IMR-90 (cell line): Measurements from ENCODE around the gene RAB11FIP4. TPM values are rescaled to one million over a fixed set of nuclear protein-coding genes. Genes with fewer than 3 reads are reported as not detected.

Experiments
- ATAC-seq: fragments of 200-7000 bp; cut with Tn5 transposase; 2 replicates; pipeline ENCODE4 v1.9.1; 2020; ENCODE audit warnings: low read depth, mild to moderate bottlenecking, moderate library complexity
- BruUV-seq: library from RNA; stranded (reverse); fragments of 400-500 nt; replicated peaks from 2 replicates; lab custom pipeline; 2021; lab: Mats Ljungman, UMichigan
- CTCF ChIA-PET: fragments of 300-600 bp; formaldehyde crosslinking; extraction: SDS; loops from one replicate; lab custom pipeline; 2021; ENCODE audit warnings: antibody characterized with exemption; lab: Yijun Ruan, JAX
- POLR2A ChIA-PET: fragments of 300-600 bp; sonication (Branson Sonifier 250); formaldehyde crosslinking; loops from one replicate; lab custom pipeline; 2022; ENCODE audit warnings: antibody characterized with exemption; ENCODE audit not compliant: unreplicated experiment; lab: Charles Lee
- DNase-seq: peaks from one replicate; pipeline ENCODE4 v3.0.0; 2013
- H2AFZ ChIP-seq: replicated peaks from 2 replicates; pipeline ENCODE3; 2013; ENCODE audit warnings: low read length, mild to moderate bottlenecking; ENCODE audit not compliant: poor library complexity
- H2AK5ac ChIP-seq: 2 replicates; pipeline ENCODE4 v1.6.1; 2013; ENCODE audit warnings: low read depth, low read length, inconsistent platforms
- H2AK9ac ChIP-seq: replicated peaks from 2 replicates; pipeline ENCODE3; 2013; ENCODE audit warnings: mild to moderate bottlenecking, low read depth, low read length, moderate library complexity; ENCODE audit not compliant: poor library complexity
- H2BK120ac ChIP-seq: 2 replicates; pipeline ENCODE4 v1.6.1; 2013; ENCODE audit warnings: low read depth, low read length, inconsistent platforms
- H2BK15ac ChIP-seq: 3 replicates; pipeline ENCODE4 v1.6.1; 2013; ENCODE audit warnings: low read depth, low read length, inconsistent platforms
- H2BK20ac ChIP-seq: 2 replicates; pipeline ENCODE4 v1.6.1; 2013; ENCODE audit warnings: low read depth, mild to moderate bottlenecking, inconsistent platforms, low read length, moderate library complexity
- H2BK5ac ChIP-seq: 2 replicates; pipeline ENCODE4 v1.6.1; 2013; ENCODE audit warnings: mild to moderate bottlenecking, low read depth, low read length, inconsistent platforms; ENCODE audit not compliant: poor library complexity, severe bottlenecking
- H3K14ac ChIP-seq: replicated peaks from 2 replicates; pipeline ENCODE4 v1.6.1; 2013; ENCODE audit warnings: low read depth, low read length, inconsistent platforms
- H3K18ac ChIP-seq: 2 replicates; pipeline ENCODE4 v1.6.1; 2013; ENCODE audit warnings: low read depth, low read length, control low read depth
- H3K23ac ChIP-seq: 2 replicates; pipeline ENCODE4 v1.6.1; 2013; ENCODE audit warnings: low read depth, low read length, inconsistent platforms
- H3K27ac ChIP-seq: 2 replicates; pipeline ENCODE4 v1.5.1; 2013; ENCODE audit warnings: mild to moderate bottlenecking, control low read depth, low read length; ENCODE audit not compliant: insufficient read depth
- H3K27me3 ChIP-seq: 2 replicates; pipeline ENCODE4 v1.6.1; 2013; ENCODE audit warnings: low read length; ENCODE audit not compliant: control insufficient read depth, insufficient read depth
- H3K36me3 ChIP-seq: 2 replicates; pipeline ENCODE4 v1.6.1; 2013; ENCODE audit warnings: low read length, mixed read lengths; ENCODE audit not compliant: control insufficient read depth, insufficient read depth
- H3K4ac ChIP-seq: 2 replicates; pipeline ENCODE4 v1.6.1; 2013; ENCODE audit warnings: low read depth, low read length, inconsistent platforms
- H3K4me1 ChIP-seq: 2 replicates; pipeline ENCODE4 v1.6.1; 2013; ENCODE audit warnings: low read length, mixed read lengths; ENCODE audit not compliant: control insufficient read depth, insufficient read depth
- H3K4me2 ChIP-seq: 2 replicates; pipeline ENCODE4 v1.6.1; 2013; ENCODE audit warnings: low read depth, mild to moderate bottlenecking, control low read depth, low read length, moderate library complexity
- H3K4me3 ChIP-seq: 2 replicates; pipeline ENCODE4 v1.5.1; 2013; ENCODE audit warnings: low read depth, mild to moderate bottlenecking, control low read depth, low read length, moderate library complexity; ENCODE audit not compliant: insufficient read depth
- H3K56ac ChIP-seq: 2 replicates; pipeline ENCODE4 v1.6.1; 2013; ENCODE audit warnings: low read length, inconsistent platforms; ENCODE audit not compliant: insufficient read depth; ENCODE audit errors: extremely low read depth
- H3K79me1 ChIP-seq, 2 experiments: 2 replicates each; pipeline ENCODE4 v1.6.1; 2013; ENCODE audit warnings: low read length in 2 of 2, inconsistent platforms in 1 of 2, low read depth in 1 of 2
- H3K9ac ChIP-seq: 2 replicates; pipeline ENCODE4 v1.6.1; 2013; ENCODE audit warnings: low read depth, low read length, control low read depth
- H3K9me1 ChIP-seq: 2 replicates; pipeline ENCODE4 v1.6.1; 2013; ENCODE audit warnings: low read length, inconsistent platforms; ENCODE audit not compliant: insufficient read depth
- H3K9me3 ChIP-seq: 2 replicates; pipeline ENCODE4 v1.6.1; 2013; ENCODE audit warnings: low read length; ENCODE audit not compliant: control insufficient read depth, insufficient read depth
- H4K20me1 ChIP-seq: 2 replicates; pipeline ENCODE4 v1.6.1; 2013; ENCODE audit warnings: low read length, inconsistent platforms; ENCODE audit not compliant: insufficient read depth
- H4K5ac ChIP-seq: 2 replicates; pipeline ENCODE4 v1.6.1; 2013; ENCODE audit warnings: mild to moderate bottlenecking, low read depth, low read length, control low read depth
- H4K8ac ChIP-seq, 2 experiments: 2 replicates each; pipeline ENCODE4 v1.6.1; 2013; ENCODE audit warnings: low read depth in 2 of 2, low read length in 2 of 2, control low read depth in 1 of 2, inconsistent platforms in 1 of 2
- H4K91ac ChIP-seq: 2 replicates; pipeline ENCODE4 v1.6.1; 2013; ENCODE audit warnings: low read depth, low read length, inconsistent platforms; ENCODE audit not compliant: insufficient read depth
- NFE2L2 ChIP-seq: fragments of 150-350 bp; IDR thresholded peaks from 2 replicates; pipeline ENCODE4 v1.6.1; 2016; ENCODE audit warnings: low read depth, mild to moderate bottlenecking, low read length
- WGBS, 2 experiments: methylation state at CpG; one replicate each; pipeline versions ENCODE4 v1.1.5 to v1.1.7; 2013; ENCODE audit warnings: missing lambda C conversion rate in 2 of 2; ENCODE audit not compliant: insufficient read length in 1 of 2; ENCODE audit errors: extremely low coverage in 2 of 2; 5-methylcytosine and 5-hydroxymethylcytosine counted together
- dilution Hi-C: fragments of 300-500 bp; cut with HindIII; formaldehyde crosslinking; loops from one replicate; pipeline ENCODE4 v1.14.3; 2018; ENCODE audit warnings: low sequenced_read_pairs; ENCODE audit not compliant: unreplicated experiment
- in situ Hi-C: fragments of 300-500 bp; cut with MboI; formaldehyde crosslinking; loops from 3 replicates; pipeline ENCODE4 v1.14.3; 2019; ENCODE audit warnings: low sequenced_read_pairs, inconsistent platforms, mixed read lengths
- intact Hi-C: fragments of 100-400 bp; cut with micrococcal nuclease; formaldehyde crosslinking; loops from 2 replicates; pipeline ENCODE4 v1.10.0; 2022
- polyA plus RNA-seq, 3 experiments: library from polyadenylated mRNA; depleted of rRNA; stranded (reverse); fragments of >200 nt; gene quantifications; 2 replicates each; pipeline ENCODE4 v1.2.3, GENCODE V29; 2012; ENCODE audit warnings: low replicate concordance in 1 of 3
- total RNA-seq: library from RNA; depleted of rRNA; stranded (reverse); fragments of >200 nt; gene quantifications from 2 replicates; pipeline ENCODE4 v1.2.3, GENCODE V29; 2012

The RAB11FIP4 gene
- total and polyA plus RNA-seq, 2 of the 4 experiments (the other 2 are of a cell fraction): 0.68 to 1.1 TPM

DNA sequence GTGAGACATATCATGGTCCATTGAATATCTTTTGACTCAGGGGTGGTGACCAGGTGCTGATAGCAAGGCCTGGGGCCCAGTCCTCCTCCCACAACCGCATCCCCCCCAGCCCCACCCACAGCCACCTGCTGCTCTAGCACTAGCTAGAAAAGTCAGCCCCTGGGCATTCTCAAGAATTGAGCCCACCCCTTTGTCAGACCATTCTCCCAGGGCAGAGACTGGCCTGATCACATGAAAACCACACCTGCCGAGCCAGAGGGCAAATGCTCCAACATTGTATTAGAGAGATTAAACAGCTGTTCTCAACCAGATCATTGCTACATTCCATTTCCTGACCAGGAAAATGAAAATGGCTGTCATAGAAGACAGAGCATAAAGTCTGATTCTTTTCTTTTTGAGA lies 62.4 kb downstream of the RAB11FIP4 start:
- Histone ChIP-seq H2BK5ac (no peak overlapping the region), H3K36me3 (no peaks in the 10 kb centered on the region), H2AK5ac (no peak overlapping the region), H2AFZ (no peak overlapping the region), H3K23ac (no peak overlapping the region), H3K9me1 (0 out of 2 replicates have a peak, but pooled peaks cover under 1% of the 10 kb centered on the region), H2BK120ac (no peak overlapping the region), H4K8ac (no peak overlapping the region), H3K4me2 (no peak overlapping the region), H2AK9ac (no peak overlapping the region), H3K79me1 (no peaks in the 10 kb centered on the region), H2BK15ac (no peak overlapping the region), H2BK20ac (no peak overlapping the region), H3K14ac (no peak overlapping the region), H3K4me1 (no peaks in the 10 kb centered on the region), H3K4me3 (no peak overlapping the region), H3K27me3 (peaks cover 32% of the 10 kb centered on the region), H4K91ac (no peak overlapping the region), H3K18ac (no peak overlapping the region), H3K56ac (no peak overlapping the region), H3K9ac (no peak overlapping the region), H4K5ac (no peak overlapping the region), H4K20me1 (no peaks in the 10 kb centered on the region), H3K4ac (no peak overlapping the region), H3K27ac (no peak overlapping the region), H3K9me3 (peaks cover 2% of the 10 kb centered on the region; the same call in 1 of the 2 replicates)
- BruUV-seq: no TSS peak
- in situ Hi-C loops: no loop called here
- ATAC-seq (no peak), DNase-seq (no peak)
- intact Hi-C loops: loop anchor here (5.0 kb wide), 1 partner anchor 403 kb away; the partner anchor contains the start of gene COPRS
- no peak for TF ChIP-seq NFE2L2
- CTCF ChIA-PET: no interaction called here
- POLR2A ChIA-PET: no interaction called here
- dilution Hi-C loops: no loop called here
- WGBS, 2 experiments: no CpG with 5 or more reads among the region's 2 CpGs
